IMR-90 (cell line): ENCODE results near the gene GALNT16. TPM values are rescaled to one million over a fixed set of nuclear protein-coding genes. Genes with fewer than 3 reads are reported as not detected.

ENCODE experiments used
- ATAC-seq: fragments of 200-7000 bp; cut with Tn5 transposase; 2 replicates; pipeline ENCODE4 v1.9.1; 2020; ENCODE audit warnings: low read depth, mild to moderate bottlenecking, moderate library complexity
- BruUV-seq: library from RNA; stranded (reverse); fragments of 400-500 nt; replicated peaks from 2 replicates; lab custom pipeline; 2021; lab: Mats Ljungman, UMichigan
- CTCF ChIA-PET: fragments of 300-600 bp; formaldehyde crosslinking; extraction: SDS; loops from one replicate; lab custom pipeline; 2021; ENCODE audit warnings: antibody characterized with exemption; lab: Yijun Ruan, JAX
- POLR2A ChIA-PET: fragments of 300-600 bp; sonication (Branson Sonifier 250); formaldehyde crosslinking; loops from one replicate; lab custom pipeline; 2022; ENCODE audit warnings: antibody characterized with exemption; ENCODE audit not compliant: unreplicated experiment; lab: Charles Lee
- DNase-seq: peaks from one replicate; pipeline ENCODE4 v3.0.0; 2013
- H2AFZ ChIP-seq: replicated peaks from 2 replicates; pipeline ENCODE3; 2013; ENCODE audit warnings: low read length, mild to moderate bottlenecking; ENCODE audit not compliant: poor library complexity
- H2AK5ac ChIP-seq: 2 replicates; pipeline ENCODE4 v1.6.1; 2013; ENCODE audit warnings: low read depth, low read length, inconsistent platforms
- H2AK9ac ChIP-seq: replicated peaks from 2 replicates; pipeline ENCODE3; 2013; ENCODE audit warnings: mild to moderate bottlenecking, low read depth, low read length, moderate library complexity; ENCODE audit not compliant: poor library complexity
- H2BK120ac ChIP-seq: 2 replicates; pipeline ENCODE4 v1.6.1; 2013; ENCODE audit warnings: low read depth, low read length, inconsistent platforms
- H2BK15ac ChIP-seq: 3 replicates; pipeline ENCODE4 v1.6.1; 2013; ENCODE audit warnings: low read depth, low read length, inconsistent platforms
- H2BK20ac ChIP-seq: 2 replicates; pipeline ENCODE4 v1.6.1; 2013; ENCODE audit warnings: low read depth, mild to moderate bottlenecking, inconsistent platforms, low read length, moderate library complexity
- H2BK5ac ChIP-seq: 2 replicates; pipeline ENCODE4 v1.6.1; 2013; ENCODE audit warnings: mild to moderate bottlenecking, low read depth, low read length, inconsistent platforms; ENCODE audit not compliant: poor library complexity, severe bottlenecking
- H3K14ac ChIP-seq: replicated peaks from 2 replicates; pipeline ENCODE4 v1.6.1; 2013; ENCODE audit warnings: low read depth, low read length, inconsistent platforms
- H3K18ac ChIP-seq: 2 replicates; pipeline ENCODE4 v1.6.1; 2013; ENCODE audit warnings: low read depth, low read length, control low read depth
- H3K23ac ChIP-seq: 2 replicates; pipeline ENCODE4 v1.6.1; 2013; ENCODE audit warnings: low read depth, low read length, inconsistent platforms
- H3K27ac ChIP-seq: 2 replicates; pipeline ENCODE4 v1.5.1; 2013; ENCODE audit warnings: mild to moderate bottlenecking, control low read depth, low read length; ENCODE audit not compliant: insufficient read depth
- H3K27me3 ChIP-seq: 2 replicates; pipeline ENCODE4 v1.6.1; 2013; ENCODE audit warnings: low read length; ENCODE audit not compliant: control insufficient read depth, insufficient read depth
- H3K36me3 ChIP-seq: 2 replicates; pipeline ENCODE4 v1.6.1; 2013; ENCODE audit warnings: low read length, mixed read lengths; ENCODE audit not compliant: control insufficient read depth, insufficient read depth
- H3K4ac ChIP-seq: 2 replicates; pipeline ENCODE4 v1.6.1; 2013; ENCODE audit warnings: low read depth, low read length, inconsistent platforms
- H3K4me1 ChIP-seq: 2 replicates; pipeline ENCODE4 v1.6.1; 2013; ENCODE audit warnings: low read length, mixed read lengths; ENCODE audit not compliant: control insufficient read depth, insufficient read depth
- H3K4me2 ChIP-seq: 2 replicates; pipeline ENCODE4 v1.6.1; 2013; ENCODE audit warnings: low read depth, mild to moderate bottlenecking, control low read depth, low read length, moderate library complexity
- H3K4me3 ChIP-seq: 2 replicates; pipeline ENCODE4 v1.5.1; 2013; ENCODE audit warnings: low read depth, mild to moderate bottlenecking, control low read depth, low read length, moderate library complexity; ENCODE audit not compliant: insufficient read depth
- H3K56ac ChIP-seq: 2 replicates; pipeline ENCODE4 v1.6.1; 2013; ENCODE audit warnings: low read length, inconsistent platforms; ENCODE audit not compliant: insufficient read depth; ENCODE audit errors: extremely low read depth
- H3K79me1 ChIP-seq, 2 experiments: 2 replicates each; pipeline ENCODE4 v1.6.1; 2013; ENCODE audit warnings: low read length in 2 of 2, inconsistent platforms in 1 of 2, low read depth in 1 of 2
- H3K9ac ChIP-seq: 2 replicates; pipeline ENCODE4 v1.6.1; 2013; ENCODE audit warnings: low read depth, low read length, control low read depth
- H3K9me1 ChIP-seq: 2 replicates; pipeline ENCODE4 v1.6.1; 2013; ENCODE audit warnings: low read length, inconsistent platforms; ENCODE audit not compliant: insufficient read depth
- H3K9me3 ChIP-seq: 2 replicates; pipeline ENCODE4 v1.6.1; 2013; ENCODE audit warnings: low read length; ENCODE audit not compliant: control insufficient read depth, insufficient read depth
- H4K20me1 ChIP-seq: 2 replicates; pipeline ENCODE4 v1.6.1; 2013; ENCODE audit warnings: low read length, inconsistent platforms; ENCODE audit not compliant: insufficient read depth
- H4K5ac ChIP-seq: 2 replicates; pipeline ENCODE4 v1.6.1; 2013; ENCODE audit warnings: mild to moderate bottlenecking, low read depth, low read length, control low read depth
- H4K8ac ChIP-seq, 2 experiments: 2 replicates each; pipeline ENCODE4 v1.6.1; 2013; ENCODE audit warnings: low read depth in 2 of 2, low read length in 2 of 2, control low read depth in 1 of 2, inconsistent platforms in 1 of 2
- H4K91ac ChIP-seq: 2 replicates; pipeline ENCODE4 v1.6.1; 2013; ENCODE audit warnings: low read depth, low read length, inconsistent platforms; ENCODE audit not compliant: insufficient read depth
- BHLHE40 ChIP-seq: fragments of 150-350 bp; IDR thresholded peaks from 2 replicates; pipeline ENCODE4 v1.6.1; 2016; ENCODE audit warnings: mild to moderate bottlenecking, low read depth, low read length
- CEBPB ChIP-seq: IDR thresholded peaks from 2 replicates; pipeline ENCODE4 v1.6.1; 2012; ENCODE audit warnings: low read depth, low read length, improper control_type of control experiment
- CHD1 ChIP-seq: IDR thresholded peaks from 2 replicates; pipeline ENCODE4 v1.6.1; 2012; ENCODE audit warnings: low read depth, low read length, improper control_type of control experiment
- MAFK ChIP-seq: IDR thresholded peaks from 2 replicates; pipeline ENCODE4 v1.6.1; 2012; ENCODE audit warnings: low read depth, low read length, improper control_type of control experiment
- MXI1 ChIP-seq: IDR thresholded peaks from 2 replicates; pipeline ENCODE4 v1.6.1; 2012; ENCODE audit warnings: low read depth, mild to moderate bottlenecking, low read length, moderate library complexity, borderline replicate concordance
- NFE2L2 ChIP-seq: fragments of 150-350 bp; IDR thresholded peaks from 2 replicates; pipeline ENCODE4 v1.6.1; 2016; ENCODE audit warnings: low read depth, mild to moderate bottlenecking, low read length
- POLR2A ChIP-seq: IDR thresholded peaks from 2 replicates; pipeline ENCODE4 v1.6.1; 2012; ENCODE audit warnings: mild to moderate bottlenecking, low read depth, low read length
- RAD21 ChIP-seq: IDR thresholded peaks from 2 replicates; pipeline ENCODE4 v1.6.1; 2012; ENCODE audit warnings: low read length, improper control_type of control experiment
- RCOR1 ChIP-seq: IDR thresholded peaks from 2 replicates; pipeline ENCODE4 v1.6.1; 2012; ENCODE audit warnings: mild to moderate bottlenecking, low read length, improper control_type of control experiment; ENCODE audit not compliant: insufficient replicate concordance
- RFX5 ChIP-seq: IDR thresholded peaks from 2 replicates; pipeline ENCODE4 v1.8.0; 2012; ENCODE audit warnings: low read depth, mild to moderate bottlenecking, low read length, moderate library complexity
- SMC3 ChIP-seq: fragments of 150-350 bp; IDR thresholded peaks from 2 replicates; pipeline ENCODE4 v1.6.1; 2016; ENCODE audit warnings: low read depth, mild to moderate bottlenecking, antibody characterized with exemption, low read length, moderate library complexity
- WGBS, 2 experiments: methylation state at CpG; one replicate each; pipeline versions ENCODE4 v1.1.5 to v1.1.7; 2013; ENCODE audit warnings: missing lambda C conversion rate in 2 of 2; ENCODE audit not compliant: insufficient read length in 1 of 2; ENCODE audit errors: extremely low coverage in 2 of 2; 5-methylcytosine and 5-hydroxymethylcytosine counted together
- dilution Hi-C: fragments of 300-500 bp; cut with HindIII; formaldehyde crosslinking; loops from one replicate; pipeline ENCODE4 v1.14.3; 2018; ENCODE audit warnings: low sequenced_read_pairs; ENCODE audit not compliant: unreplicated experiment
- in situ Hi-C: fragments of 300-500 bp; cut with MboI; formaldehyde crosslinking; loops from 3 replicates; pipeline ENCODE4 v1.14.3; 2019; ENCODE audit warnings: low sequenced_read_pairs, inconsistent platforms, mixed read lengths
- intact Hi-C: fragments of 100-400 bp; cut with micrococcal nuclease; formaldehyde crosslinking; loops from 2 replicates; pipeline ENCODE4 v1.10.0; 2022
- polyA plus RNA-seq, 3 experiments: library from polyadenylated mRNA; depleted of rRNA; stranded (reverse); fragments of >200 nt; gene quantifications; 2 replicates each; pipeline ENCODE4 v1.2.3, GENCODE V29; 2012; ENCODE audit warnings: low replicate concordance in 1 of 3
- total RNA-seq: library from RNA; depleted of rRNA; stranded (reverse); fragments of >200 nt; gene quantifications from 2 replicates; pipeline ENCODE4 v1.2.3, GENCODE V29; 2012
- TF ChIP-seq, protein P1 (sequence below): fragments of 150-350 bp; IDR thresholded peaks from 2 replicates; pipeline ENCODE4 v1.6.1; 2017; ENCODE audit warnings: mild to moderate bottlenecking, antibody characterized with exemption, low read length, low read depth
- TF ChIP-seq, protein P2 (sequence below): conservative IDR thresholded peaks from 2 replicates; pipeline ENCODE4 v1.5.1; 2012; ENCODE audit warnings: mild to moderate bottlenecking, low read depth, low read length, improper control_type of control experiment
- TF ChIP-seq, protein P3 (sequence below): fragments of 150-350 bp; IDR thresholded peaks from 2 replicates; pipeline ENCODE4 v1.6.1; 2016; ENCODE audit warnings: low read depth, mild to moderate bottlenecking, low read length, moderate library complexity, borderline replicate concordance

GALNT16 gene
- total and polyA plus RNA-seq, 2 of the 4 experiments (the other 2 are of a cell fraction) = 0.36 to 1.5 TPM

DNA sequence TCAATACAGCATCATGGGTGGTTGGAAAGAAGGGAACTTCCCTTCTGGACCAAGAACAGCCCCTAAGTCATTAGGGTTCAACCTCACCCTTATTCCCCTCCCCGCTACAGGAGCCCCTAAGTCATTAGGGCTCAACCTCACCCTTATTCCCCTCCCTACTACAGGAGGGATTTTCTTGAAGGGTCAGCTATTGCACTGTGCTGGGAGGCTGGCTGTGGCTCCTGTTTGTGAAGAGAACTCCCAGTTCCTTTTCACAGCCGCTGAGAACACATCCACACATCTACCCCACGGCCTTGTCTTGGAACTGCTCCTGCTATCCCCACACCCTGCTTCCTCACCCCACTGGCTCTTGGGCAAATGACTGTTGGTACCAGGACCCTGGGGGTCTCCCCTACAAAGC is 93.2 kb downstream of the GALNT16 start:
- Histone ChIP-seq H3K56ac (no peak overlapping the region), H2BK5ac (no peak overlapping the region), H3K23ac (no peak overlapping the region), H4K20me1 (no peaks in the 10 kb centered on the region), H2AK5ac (no peak overlapping the region), H2BK15ac (no peak overlapping the region), H2AK9ac (peak overlapping the region; percentile 11), H3K4me1 (peaks cover 7% of the 10 kb centered on the region), H3K79me1 (no peaks in the 10 kb centered on the region), H3K18ac (no peak overlapping the region), H4K8ac (no peak overlapping the region), H4K5ac (no peak overlapping the region), H3K27me3 (peaks cover 23% of the 10 kb centered on the region), H3K4me3 (no peak overlapping the region), H3K4me2 (no peak overlapping the region), H2AFZ (no peak overlapping the region), H4K91ac (no peak overlapping the region), H3K9me3 (no peaks in the 10 kb centered on the region), H2BK20ac (no peak overlapping the region), H3K4ac (no peak overlapping the region), H2BK120ac (no peak overlapping the region), H3K9me1 (no peaks in the 10 kb centered on the region), H3K36me3 (no peaks in the 10 kb centered on the region), H3K9ac (no peak overlapping the region), H3K27ac (no peak overlapping the region), H3K14ac (no peak overlapping the region)
- TF ChIP-seq CHD1 (no peak), SMC3 (no peak), RAD21 (no peak), BHLHE40 (no peak), CEBPB (no peak), POLR2A (no peak), NFE2L2 (no peak), MXI1 (no peak), RCOR1 (no peak), RFX5 (no peak), MAFK (no peak)
- TF ChIP-seq, protein P1, sequence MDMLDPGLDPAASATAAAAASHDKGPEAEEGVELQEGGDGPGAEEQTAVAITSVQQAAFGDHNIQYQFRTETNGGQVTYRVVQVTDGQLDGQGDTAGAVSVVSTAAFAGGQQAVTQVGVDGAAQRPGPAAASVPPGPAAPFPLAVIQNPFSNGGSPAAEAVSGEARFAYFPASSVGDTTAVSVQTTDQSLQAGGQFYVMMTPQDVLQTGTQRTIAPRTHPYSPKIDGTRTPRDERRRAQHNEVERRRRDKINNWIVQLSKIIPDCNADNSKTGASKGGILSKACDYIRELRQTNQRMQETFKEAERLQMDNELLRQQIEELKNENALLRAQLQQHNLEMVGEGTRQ = no peak
- TF ChIP-seq, protein P2, sequence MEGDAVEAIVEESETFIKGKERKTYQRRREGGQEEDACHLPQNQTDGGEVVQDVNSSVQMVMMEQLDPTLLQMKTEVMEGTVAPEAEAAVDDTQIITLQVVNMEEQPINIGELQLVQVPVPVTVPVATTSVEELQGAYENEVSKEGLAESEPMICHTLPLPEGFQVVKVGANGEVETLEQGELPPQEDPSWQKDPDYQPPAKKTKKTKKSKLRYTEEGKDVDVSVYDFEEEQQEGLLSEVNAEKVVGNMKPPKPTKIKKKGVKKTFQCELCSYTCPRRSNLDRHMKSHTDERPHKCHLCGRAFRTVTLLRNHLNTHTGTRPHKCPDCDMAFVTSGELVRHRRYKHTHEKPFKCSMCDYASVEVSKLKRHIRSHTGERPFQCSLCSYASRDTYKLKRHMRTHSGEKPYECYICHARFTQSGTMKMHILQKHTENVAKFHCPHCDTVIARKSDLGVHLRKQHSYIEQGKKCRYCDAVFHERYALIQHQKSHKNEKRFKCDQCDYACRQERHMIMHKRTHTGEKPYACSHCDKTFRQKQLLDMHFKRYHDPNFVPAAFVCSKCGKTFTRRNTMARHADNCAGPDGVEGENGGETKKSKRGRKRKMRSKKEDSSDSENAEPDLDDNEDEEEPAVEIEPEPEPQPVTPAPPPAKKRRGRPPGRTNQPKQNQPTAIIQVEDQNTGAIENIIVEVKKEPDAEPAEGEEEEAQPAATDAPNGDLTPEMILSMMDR = no peak
- TF ChIP-seq, protein P3, sequence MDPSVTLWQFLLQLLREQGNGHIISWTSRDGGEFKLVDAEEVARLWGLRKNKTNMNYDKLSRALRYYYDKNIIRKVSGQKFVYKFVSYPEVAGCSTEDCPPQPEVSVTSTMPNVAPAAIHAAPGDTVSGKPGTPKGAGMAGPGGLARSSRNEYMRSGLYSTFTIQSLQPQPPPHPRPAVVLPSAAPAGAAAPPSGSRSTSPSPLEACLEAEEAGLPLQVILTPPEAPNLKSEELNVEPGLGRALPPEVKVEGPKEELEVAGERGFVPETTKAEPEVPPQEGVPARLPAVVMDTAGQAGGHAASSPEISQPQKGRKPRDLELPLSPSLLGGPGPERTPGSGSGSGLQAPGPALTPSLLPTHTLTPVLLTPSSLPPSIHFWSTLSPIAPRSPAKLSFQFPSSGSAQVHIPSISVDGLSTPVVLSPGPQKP = no peak
- DNase-seq (no peak), ATAC-seq (no peak)
- POLR2A ChIA-PET = no interaction called here
- in situ Hi-C loops = no loop called here
- dilution Hi-C loops = no loop called here
- intact Hi-C loops = no loop called here
- CTCF ChIA-PET = no interaction called here
- BruUV-seq = no TSS peak
- no CpG with 5 or more reads among the region's 3 CpGs for WGBS, 2 experiments
